HUES6 (cell line): ENCODE measurements around the gene ARHGEF6.
"Not testable (repeated sequence)": the region's sequence is repeated elsewhere in the genome, so short reads cannot be mapped to it uniquely, and the experiment has no call there.

Experiments
- H3K27ac ChIP-seq: 2 replicates; pipeline ENCODE4 v1.7.0; 2013; ENCODE audit warnings: low read depth, mild to moderate bottlenecking, low read length, inconsistent platforms
- H3K27me3 ChIP-seq: 2 replicates; pipeline ENCODE4 v1.6.1; 2013; ENCODE audit warnings: low read length; ENCODE audit not compliant: control insufficient read depth, insufficient read depth
- H3K36me3 ChIP-seq: 2 replicates; pipeline ENCODE4 v1.6.1; 2013; ENCODE audit warnings: low read length; ENCODE audit not compliant: control insufficient read depth, insufficient read depth
- H3K4me1 ChIP-seq: 2 replicates; pipeline ENCODE4 v1.6.1; 2013; ENCODE audit warnings: low read length; ENCODE audit not compliant: control insufficient read depth, insufficient read depth
- H3K4me3 ChIP-seq: 2 replicates; pipeline ENCODE4 v1.5.1; 2013; ENCODE audit warnings: low read depth, low read length
- H3K9ac ChIP-seq: one replicate; pipeline ENCODE4 v1.6.1; 2013; ENCODE audit warnings: mild to moderate bottlenecking, low read length
- H3K9me3 ChIP-seq: 2 replicates; pipeline ENCODE4 v1.6.1; 2013; ENCODE audit warnings: low read depth, low read length; ENCODE audit not compliant: control insufficient read depth, insufficient read depth

ARHGEF6 gene

DNA sequence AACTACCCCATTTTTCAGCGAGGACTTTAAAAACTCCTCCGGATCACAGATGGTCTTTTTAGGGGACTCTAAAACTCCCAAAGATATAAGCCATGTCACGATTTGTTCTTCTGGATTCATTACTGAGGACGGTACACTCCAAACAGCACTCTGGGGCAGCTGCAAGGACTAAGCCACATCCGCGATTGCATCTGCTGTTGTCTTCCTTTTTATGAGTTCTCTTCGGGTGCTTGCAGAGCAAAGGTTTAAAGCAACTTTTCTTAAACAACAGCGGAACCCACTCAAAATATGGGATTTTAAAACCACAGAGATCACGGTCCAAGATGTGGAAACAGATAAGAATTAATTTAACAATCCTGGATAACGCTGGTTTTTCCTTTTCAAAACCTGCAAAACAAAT is at the start of gene ARHGEF6:
ARHGEF6 (minus strand) TSS at position 170 of the 400 bp plus-strand sequence; CDS start at position 120, 50 bp downstream.
- Histone ChIP-seq H3K9me3 (no peaks in the 10 kb centered on the region), H3K4me3 (no peak within 1 kb of the TSS), H3K27ac (no peak within 1 kb of the TSS), H3K27me3 (no peaks in the 10 kb centered on the region; the same call in 1 of the 2 replicates), H3K9ac (no peak within 1 kb of the TSS), H3K4me1 (no peaks in the 10 kb centered on the region; the same call in 1 of the 2 replicates), H3K36me3 (no peaks in the 10 kb centered on the region)

DNA sequence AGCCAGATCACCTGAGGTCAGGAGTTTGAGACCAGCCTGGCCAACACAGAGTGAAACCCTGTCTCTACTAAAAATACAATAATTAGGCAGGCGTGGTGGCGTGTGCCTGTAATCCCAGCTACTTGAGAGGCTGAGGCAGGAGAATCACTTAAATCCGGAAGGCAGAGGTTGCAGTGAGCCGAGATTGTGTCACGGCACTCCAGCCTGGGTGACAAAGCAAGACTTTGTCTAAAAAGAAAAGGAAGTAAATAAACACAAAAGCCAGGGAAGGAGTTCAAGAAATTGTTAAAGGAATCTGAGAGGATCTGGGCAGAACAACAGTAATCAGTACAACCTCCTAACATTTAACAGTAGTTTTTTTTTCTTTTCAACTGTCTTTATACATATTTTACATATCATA is 48.7 kb upstream of the ARHGEF6 start:
- no peaks in the 10 kb centered on the region for H3K4me1 ChIP-seq
- no peaks in the 10 kb centered on the region for H3K27me3 ChIP-seq
- no peak overlapping the region for H3K27ac ChIP-seq
- no peak overlapping the region for H3K4me3 ChIP-seq
- H3K36me3 ChIP-seq = no peaks in the 10 kb centered on the region
- no peak overlapping the region for H3K9ac ChIP-seq
- H3K9me3 ChIP-seq = 0 out of 2 replicates have a peak, but pooled peaks cover 2% of the 10 kb centered on the region

DNA sequence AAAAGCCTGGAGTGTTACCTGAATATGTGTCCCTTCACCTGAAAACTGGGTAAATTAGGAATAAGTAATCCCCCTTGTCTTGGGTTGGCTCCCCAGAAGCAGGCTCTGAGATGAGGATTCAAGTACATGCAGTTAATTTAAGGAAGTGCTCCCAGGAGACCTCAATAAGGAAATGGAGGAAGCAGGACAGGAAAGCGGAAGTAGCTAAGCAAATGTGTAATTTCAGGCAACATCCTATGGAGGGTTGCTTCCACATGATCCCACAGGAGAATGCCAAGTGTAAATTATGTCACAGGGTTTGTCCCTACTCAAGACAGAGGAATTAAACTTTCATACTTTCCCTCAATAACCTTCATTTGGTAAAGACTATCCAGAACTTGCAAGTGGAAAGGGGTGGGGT is 48.1 kb upstream of the ARHGEF6 start:
- H3K27me3 ChIP-seq = no peaks in the 10 kb centered on the region
- H3K9ac ChIP-seq = no peak overlapping the region
- 0 out of 2 replicates have a peak, but pooled peaks cover 4% of the 10 kb centered on the region for H3K9me3 ChIP-seq
- no peaks in the 10 kb centered on the region for H3K4me1 ChIP-seq
- no peak overlapping the region for H3K4me3 ChIP-seq
- H3K36me3 ChIP-seq = no peaks in the 10 kb centered on the region
- no peak overlapping the region for H3K27ac ChIP-seq

DNA sequence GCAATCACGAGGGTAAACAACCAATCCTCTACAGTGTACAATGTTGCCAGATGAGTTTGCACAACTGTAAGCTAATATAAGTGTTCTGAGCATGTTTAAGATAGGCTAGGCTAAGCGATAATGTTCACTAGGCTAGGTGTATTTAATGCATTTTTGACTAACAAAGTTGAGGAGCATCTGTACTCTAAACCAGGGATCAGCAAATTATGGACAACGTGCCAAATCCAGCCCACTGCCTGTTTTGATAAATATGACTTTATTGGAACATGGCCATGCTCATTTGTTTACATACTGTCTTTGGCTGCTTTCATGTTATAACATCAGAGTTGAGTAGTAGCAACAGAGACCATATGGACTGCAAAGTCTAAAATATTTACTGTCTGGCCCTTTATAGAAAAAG is 46.3 kb upstream of the ARHGEF6 start:
- H3K27me3 ChIP-seq = no peaks in the 10 kb centered on the region
- H3K9me3 ChIP-seq = 0 out of 2 replicates have a peak, but pooled peaks cover 4% of the 10 kb centered on the region
- no peaks in the 10 kb centered on the region for H3K36me3 ChIP-seq
- no peak overlapping the region for H3K4me3 ChIP-seq
- no peak overlapping the region for H3K27ac ChIP-seq
- H3K9ac ChIP-seq = no peak overlapping the region
- H3K4me1 ChIP-seq = no peaks in the 10 kb centered on the region

DNA sequence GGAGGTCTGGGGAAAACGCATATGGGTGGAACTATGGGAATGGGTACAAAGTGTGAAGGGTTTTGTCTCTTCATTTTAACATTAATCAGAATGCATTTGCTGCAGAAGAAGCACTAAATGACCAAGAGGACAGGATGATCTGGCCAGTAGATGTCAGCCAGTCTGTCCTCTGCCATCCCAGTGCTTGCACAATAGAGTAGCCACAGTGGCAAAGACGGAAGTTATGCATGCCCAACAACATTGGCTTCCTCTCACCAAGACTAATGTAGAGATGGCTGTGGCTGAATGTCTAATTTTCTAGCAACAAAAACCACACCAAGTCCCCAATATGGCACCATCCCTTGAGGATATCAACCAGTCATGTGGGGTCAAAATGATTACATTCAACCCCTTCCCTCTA is 45.0 kb upstream of the ARHGEF6 start:
- Histone ChIP-seq H3K4me3 (no peak overlapping the region), H3K4me1 (no peaks in the 10 kb centered on the region), H3K27me3 (no peaks in the 10 kb centered on the region), H3K27ac (no peak overlapping the region), H3K36me3 (no peaks in the 10 kb centered on the region), H3K9me3 (0 out of 2 replicates have a peak, but pooled peaks cover 4% of the 10 kb centered on the region), H3K9ac (no peak overlapping the region)

DNA sequence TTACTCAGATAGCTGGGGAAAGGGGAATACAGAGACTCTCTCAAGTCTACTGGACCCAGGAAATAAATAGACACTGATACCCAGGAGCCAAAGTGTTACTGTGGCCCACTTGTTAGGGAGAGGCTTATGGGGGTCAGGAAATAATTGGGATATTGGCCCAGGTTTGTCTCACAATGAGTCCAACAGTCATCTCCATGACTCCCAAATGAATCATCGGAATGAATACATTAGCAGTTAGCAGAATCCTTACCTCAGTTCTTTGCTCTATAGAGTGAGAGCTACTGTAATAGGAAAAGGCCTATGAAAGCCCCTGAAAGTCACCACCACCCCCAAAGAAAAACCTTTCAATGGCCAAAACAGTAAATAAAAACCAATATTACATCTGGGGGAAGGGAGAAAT is 42.4 kb upstream of the ARHGEF6 start:
- H3K36me3 ChIP-seq = peaks cover 4% of the 10 kb centered on the region; the same call in 1 of the 2 replicates
- H3K9me3 ChIP-seq = 0 out of 2 replicates have a peak, but pooled peaks cover 4% of the 10 kb centered on the region
- no peak overlapping the region for H3K27ac ChIP-seq
- no peaks in the 10 kb centered on the region for H3K4me1 ChIP-seq
- H3K4me3 ChIP-seq = no peak overlapping the region
- no peaks in the 10 kb centered on the region; the same call in 1 of the 2 replicates for H3K27me3 ChIP-seq
- no peak overlapping the region for H3K9ac ChIP-seq

- no peak overlapping the region for H3K4me3 ChIP-seq
- no peaks in the 10 kb centered on the region; the same call in 1 of the 2 replicates for H3K27me3 ChIP-seq
- no peaks in the 10 kb centered on the region for H3K4me1 ChIP-seq
- peaks cover 5% of the 10 kb centered on the region; the same call in 1 of the 2 replicates for H3K36me3 ChIP-seq
- no peak overlapping the region for H3K9ac ChIP-seq
- H3K9me3 ChIP-seq = 0 out of 2 replicates have a peak, but pooled peaks cover 4% of the 10 kb centered on the region
- no peak overlapping the region for H3K27ac ChIP-seq
Measured at GRCh38 chrX:136822337-136823095, 41.8 kb upstream of the ARHGEF6 start.

DNA sequence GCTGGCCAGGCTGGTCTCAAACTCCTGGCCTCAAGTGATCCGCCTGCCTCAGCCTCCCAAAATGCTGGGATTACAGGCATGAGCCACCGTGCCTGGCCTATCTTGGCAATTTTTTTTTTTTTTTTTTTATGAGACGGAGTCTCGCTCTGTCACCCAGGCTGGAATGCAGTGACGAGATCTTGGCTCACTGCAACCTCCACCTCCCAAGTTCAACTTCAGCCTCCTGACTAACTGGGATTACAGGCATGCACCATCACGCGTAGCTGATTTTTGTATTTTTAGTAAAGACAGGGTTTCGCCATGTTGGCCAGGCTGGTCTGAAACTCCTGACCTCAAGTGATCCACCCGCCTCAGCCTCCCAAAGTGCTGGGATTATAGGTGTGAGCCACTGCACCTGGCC is 39.0 kb upstream of the ARHGEF6 start:
- not testable (repeated sequence) for H3K27ac ChIP-seq

DNA sequence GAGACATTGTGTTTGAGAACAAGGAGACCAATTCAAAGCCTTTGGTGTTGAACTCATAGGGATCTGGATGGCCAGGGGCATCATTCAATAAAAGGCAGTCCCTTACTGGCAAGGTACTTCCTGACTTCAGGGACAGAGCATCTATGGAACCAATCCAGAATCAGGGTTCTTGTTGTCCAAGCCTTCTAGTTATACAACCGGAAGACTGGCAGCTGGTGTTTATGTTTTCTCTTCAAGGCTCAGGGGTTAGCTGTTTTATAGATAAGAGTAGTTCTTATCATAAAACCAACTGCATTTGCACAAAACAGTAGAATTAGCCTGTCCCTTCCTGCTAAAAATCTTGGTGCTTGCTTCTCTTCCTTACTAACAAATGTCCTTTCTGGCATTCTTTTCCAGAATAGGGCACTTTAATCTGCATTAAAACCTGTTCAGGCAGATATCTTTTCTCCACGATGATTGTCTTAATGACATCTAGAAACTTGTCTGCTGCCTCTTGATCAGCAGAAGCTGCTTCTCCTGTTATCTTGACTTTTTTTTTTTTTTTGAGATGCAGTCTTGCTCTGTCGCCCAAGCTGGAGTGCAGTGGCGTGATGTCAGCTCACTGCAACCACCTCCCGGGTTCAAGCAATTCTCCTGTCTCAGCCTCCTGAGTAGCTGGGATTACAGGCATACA is 38.4 kb upstream of the ARHGEF6 start:
- Histone ChIP-seq H3K36me3 (peaks cover 5% of the 10 kb centered on the region; the same call in 1 of the 2 replicates), H3K4me1 (no peaks in the 10 kb centered on the region), H3K9me3 (no peaks in the 10 kb centered on the region), H3K27me3 (no peaks in the 10 kb centered on the region; the same call in 1 of the 2 replicates), H3K27ac (no peak overlapping the region), H3K9ac (no peak overlapping the region), H3K4me3 (no peak overlapping the region)

More for the DNA sequence above, 39.0 kb upstream of the ARHGEF6 start:
- H3K4me1 ChIP-seq, H3K9ac ChIP-seq, H3K36me3 ChIP-seq, H3K4me3 ChIP-seq, H3K9me3 ChIP-seq, H3K27me3 ChIP-seq: not testable (repeated sequence)

DNA sequence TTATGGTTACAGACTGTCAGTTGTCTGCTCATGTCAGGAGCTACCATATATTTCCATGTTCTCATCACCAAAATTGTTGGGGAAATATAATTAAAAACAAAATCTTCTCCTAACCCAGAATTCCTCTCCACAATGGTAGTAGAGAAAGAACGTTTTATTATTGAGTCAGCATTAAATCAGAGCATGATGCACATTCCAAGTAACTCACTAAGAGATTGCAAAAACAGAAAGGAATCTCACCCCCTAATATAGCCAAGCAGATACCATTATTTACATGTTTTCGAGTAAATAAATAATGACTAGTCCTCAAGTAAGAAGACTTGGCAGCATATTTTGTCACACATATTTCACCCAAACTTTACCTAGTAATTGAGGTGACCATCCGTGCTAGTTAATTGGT is 36.2 kb upstream of the ARHGEF6 start:
- Histone ChIP-seq H3K9ac (no peak overlapping the region), H3K27me3 (no peaks in the 10 kb centered on the region; the same call in 1 of the 2 replicates), H3K4me1 (no peaks in the 10 kb centered on the region), H3K27ac (no peak overlapping the region), H3K9me3 (no peaks in the 10 kb centered on the region), H3K36me3 (peaks cover 5% of the 10 kb centered on the region; the same call in 1 of the 2 replicates), H3K4me3 (no peak overlapping the region)
